ENCODE measurements around the gene SP3. TPM values are rescaled to one million over a fixed set of nuclear protein-coding genes. Genes with fewer than 3 reads are reported as not detected.

The SP3 gene
- total RNA-seq, 5 donors from 2014 or later (not counting 1 experiment from before 2014, with no cell fraction given): 107 to 150 (median 123) TPM

GRCh38 chr2:173948198-173948597, 17.0 kb downstream of the SP3 start:
- ATAC-seq (replicated peaks in 1 of 4): no peak
- CTCF ChIA-PET: interaction anchor here in 1 of 2 donors (1.7 kb wide), 1 partner anchor 14 kb away, joined by 5 read pairs; no protein-coding TSS in a partner anchor
- H3K4me1 ChIP-seq (ENCODE audit: control insufficient read depth in 1 of 2, extremely low read depth in 1 of 2, insufficient read depth in 2 of 2, low read length in 2 of 2): peaks cover 20 to 26% of the 10 kb centered on the region in 2 experiments

DNA sequence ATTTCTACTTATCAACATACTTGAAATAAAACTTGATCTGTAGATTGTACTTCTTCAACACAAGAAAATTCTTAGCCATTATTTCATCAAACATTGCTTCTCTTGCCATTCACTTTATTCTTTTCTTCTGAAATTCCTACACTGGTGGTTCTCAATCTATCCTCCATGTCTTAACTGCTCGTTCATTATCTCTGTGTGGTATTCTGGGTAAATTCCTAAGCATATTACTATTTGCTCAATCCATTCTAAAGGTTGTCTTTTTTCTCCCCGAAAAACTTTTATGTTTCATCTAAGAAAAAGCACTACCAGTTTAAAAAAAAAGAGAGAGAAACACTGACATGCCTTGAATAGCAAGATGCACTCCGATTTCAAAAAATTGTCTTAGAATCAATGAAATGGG, 18.0 kb downstream of the SP3 start:
- H3K4me1 ChIP-seq (ENCODE audit: control insufficient read depth in 1 of 2, extremely low read depth in 1 of 2, insufficient read depth in 2 of 2, low read length in 2 of 2): peaks cover 20 to 22% of the 10 kb centered on the region in 2 experiments
- DNase-seq (no peak), ATAC-seq (replicated peaks in 1 of 4) (no peak)
- no peak overlapping the region for H3K27ac ChIP-seq (ENCODE audit: low read length)
- H3K9me3 Mint-ChIP-seq: no peaks in the 10 kb centered on the region
- no CpG with 5 or more reads among the region's 3 CpGs for WGBS (ENCODE audit: insufficient coverage)
- no peaks in the 10 kb centered on the region for H3K27me3 Mint-ChIP-seq
- H3K9me3 ChIP-seq: no peaks in the 10 kb centered on the region
- H3K36me3 ChIP-seq (ENCODE audit: control insufficient read depth in 2 of 2, extremely low read depth in 1 of 2, insufficient read depth in 1 of 2, low read length in 1 of 2): no peaks in the 10 kb centered on the region
- H3K4me3 ChIP-seq (ENCODE audit: control insufficient read depth in 1 of 2, extremely low read depth in 1 of 2, low read length in 1 of 2): no peak overlapping the region
- ChIA-PET CTCF (interaction anchor here (0.7 to 1.7 kb wide), 2 partner anchors 15 to 363 kb away, joined by 5 read pairs; no protein-coding TSS in a partner anchor), POLR2A (interaction anchor here in 1 of 2 donors (0.7 kb wide), 1 partner anchor 110 kb away, joined by 4 read pairs; no protein-coding TSS in a partner anchor)
- H3K27ac Mint-ChIP-seq: peak overlapping the region; percentile 16 to 24
- peaks cover 29% of the 10 kb centered on the region for H3K36me3 Mint-ChIP-seq
- H3K27me3 ChIP-seq (replicated peaks in 1 of 2; ENCODE audit: control insufficient read depth in 2 of 2, extremely low read depth in 1 of 2, insufficient read depth in 2 of 2, low read length in 1 of 2): no peaks in the 10 kb centered on the region
- peaks cover 88 to 95% (median 90%) of the 10 kb centered on the region in 3 donors for H3K4me1 Mint-ChIP-seq
- peak overlapping the region in 1 of 3 donors; percentile 23 for H3K4me3 Mint-ChIP-seq

More at GRCh38 chr2:173948198-173948597, 17.0 kb downstream of the SP3 start:
- H3K4me3 ChIP-seq (ENCODE audit: control insufficient read depth in 1 of 2, extremely low read depth in 1 of 2, low read length in 1 of 2): no peak overlapping the region
- H3K27me3 ChIP-seq (replicated peaks in 1 of 2; ENCODE audit: control insufficient read depth in 2 of 2, extremely low read depth in 1 of 2, insufficient read depth in 2 of 2, low read length in 1 of 2): no peaks in the 10 kb centered on the region
- peaks cover 37% of the 10 kb centered on the region for H3K36me3 Mint-ChIP-seq
- DNase-seq: no peak
- peaks cover 88 to 95% (median 91%) of the 10 kb centered on the region in 3 donors for H3K4me1 Mint-ChIP-seq
- no peaks in the 10 kb centered on the region for H3K9me3 Mint-ChIP-seq
- H3K9me3 ChIP-seq: no peaks in the 10 kb centered on the region
- H3K27ac ChIP-seq (ENCODE audit: low read length): no peak overlapping the region
- peak overlapping the region in 1 of 3 donors; percentile 29 for H3K4me3 Mint-ChIP-seq
- POLR2A ChIA-PET: interaction anchor here in 1 of 2 donors (1.0 kb wide), 1 partner anchor 12 kb away, joined by 3 read pairs; no protein-coding TSS in a partner anchor
- no peak overlapping the region for H3K27ac Mint-ChIP-seq
- H3K36me3 ChIP-seq (ENCODE audit: control insufficient read depth in 2 of 2, extremely low read depth in 1 of 2, insufficient read depth in 1 of 2, low read length in 1 of 2): peaks cover 0 to 8% of the 10 kb centered on the region in 2 donors
- 83% methylated on average over 1 of the region's 2 CpGs for WGBS (ENCODE audit: insufficient coverage)
- H3K27me3 Mint-ChIP-seq: no peaks in the 10 kb centered on the region

DNA sequence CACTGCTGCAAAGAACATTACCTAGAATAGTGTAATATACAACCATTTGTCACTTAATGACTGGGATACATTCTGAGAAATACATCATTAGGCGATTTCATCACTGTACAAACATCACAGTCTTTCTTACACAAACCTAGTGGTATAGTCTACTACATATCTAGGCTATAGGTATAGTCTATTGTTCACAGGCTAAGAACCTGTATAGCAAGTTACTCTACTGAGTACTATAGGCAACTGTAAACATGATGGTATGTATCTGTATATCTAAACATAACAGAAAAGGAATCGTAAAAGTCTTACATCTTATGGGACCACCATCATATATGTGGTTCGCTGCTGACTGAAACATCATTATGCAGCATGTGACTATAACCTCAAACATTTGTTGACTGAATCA, 21.4 kb downstream of the SP3 start:
- Mint-ChIP-seq H3K4me3 (peak overlapping the region in 1 of 3 donors; percentile 12), H3K9me3 (no peaks in the 10 kb centered on the region), H3K27ac (peak overlapping the region in 1 of 2 donors; percentile 6), H3K27me3 (no peaks in the 10 kb centered on the region), H3K36me3 (peaks cover 29% of the 10 kb centered on the region), H3K4me1 (peaks cover 86 to 91% (median 90%) of the 10 kb centered on the region in 3 donors)
- DNase-seq (no peak), ATAC-seq (replicated peaks in 1 of 4) (no peak)
- POLR2A ChIA-PET: no interaction called here
- no peaks in the 10 kb centered on the region for H3K9me3 ChIP-seq
- no peak overlapping the region for H3K4me3 ChIP-seq (ENCODE audit: control insufficient read depth in 1 of 2, extremely low read depth in 1 of 2, low read length in 1 of 2)
- peaks cover 33 to 38% of the 10 kb centered on the region in 2 experiments for H3K4me1 ChIP-seq (ENCODE audit: control insufficient read depth in 1 of 2, extremely low read depth in 1 of 2, insufficient read depth in 2 of 2, low read length in 2 of 2)
- H3K27ac ChIP-seq (ENCODE audit: low read length): no peak overlapping the region
- CTCF ChIA-PET: no interaction called here
- H3K36me3 ChIP-seq (ENCODE audit: control insufficient read depth in 2 of 2, extremely low read depth in 1 of 2, insufficient read depth in 1 of 2, low read length in 1 of 2): peaks cover 0 to 3% of the 10 kb centered on the region in 2 donors
- H3K27me3 ChIP-seq (replicated peaks in 1 of 2; ENCODE audit: control insufficient read depth in 2 of 2, extremely low read depth in 1 of 2, insufficient read depth in 2 of 2, low read length in 1 of 2): no peaks in the 10 kb centered on the region
- no CpG with 5 or more reads among the region's 3 CpGs for WGBS (ENCODE audit: insufficient coverage)

DNA sequence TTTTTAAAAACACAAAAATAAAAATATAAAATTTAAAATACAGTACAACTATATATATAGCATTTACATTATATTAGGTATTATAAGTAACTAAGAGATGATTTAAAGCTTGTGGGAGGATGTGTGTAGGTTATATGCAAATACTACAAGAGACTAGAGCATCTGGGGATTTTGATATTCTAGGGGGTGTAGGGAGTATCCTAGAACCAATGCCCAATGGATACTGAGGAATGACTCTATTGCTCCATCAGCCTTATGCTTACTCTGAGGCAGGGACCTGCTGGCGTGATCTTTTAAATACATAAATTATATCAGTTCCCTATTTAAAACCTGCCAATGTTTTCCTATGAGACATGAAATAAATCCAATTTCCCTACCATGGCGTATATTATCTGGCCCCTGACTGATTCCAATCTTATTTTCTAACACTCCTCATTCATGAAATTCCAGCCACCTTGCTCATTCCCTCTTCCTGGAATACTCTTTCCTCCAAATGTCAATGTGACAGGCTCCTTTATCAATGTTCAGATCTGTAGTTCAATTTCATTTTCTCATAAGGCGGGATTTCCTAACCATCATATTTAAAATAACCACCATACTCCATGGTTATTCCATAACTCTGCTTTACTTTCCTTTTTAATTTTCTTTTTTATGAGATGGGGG, 22.2 kb downstream of the SP3 start:
- POLR2A ChIA-PET: no interaction called here
- Mint-ChIP-seq H3K4me1 (peaks cover 78 to 93% (median 90%) of the 10 kb centered on the region in 3 donors), H3K9me3 (no peaks in the 10 kb centered on the region), H3K27me3 (no peaks in the 10 kb centered on the region), H3K27ac (no peak overlapping the region), H3K4me3 (peak overlapping the region in 1 of 3 donors; percentile 65), H3K36me3 (peaks cover 29% of the 10 kb centered on the region)
- ATAC-seq (replicated peaks in 1 of 4) (no peak), DNase-seq (no peak)
- Histone ChIP-seq H3K36me3 (ENCODE audit: control insufficient read depth in 2 of 2, extremely low read depth in 1 of 2, insufficient read depth in 1 of 2, low read length in 1 of 2) (peaks cover 0 to 3% of the 10 kb centered on the region in 2 donors), H3K9me3 (no peaks in the 10 kb centered on the region), H3K27me3 (replicated peaks in 1 of 2; ENCODE audit: control insufficient read depth in 2 of 2, extremely low read depth in 1 of 2, insufficient read depth in 2 of 2, low read length in 1 of 2) (no peaks in the 10 kb centered on the region), H3K4me1 (ENCODE audit: control insufficient read depth in 1 of 2, extremely low read depth in 1 of 2, insufficient read depth in 2 of 2, low read length in 2 of 2) (peaks cover 33 to 40% of the 10 kb centered on the region in 2 experiments), H3K27ac (ENCODE audit: low read length) (no peak overlapping the region), H3K4me3 (ENCODE audit: control insufficient read depth in 1 of 2, extremely low read depth in 1 of 2, low read length in 1 of 2) (no peak overlapping the region)
- CTCF ChIA-PET: no interaction called here
- WGBS (ENCODE audit: insufficient coverage): 91% methylated on average over 1 of the region's 3 CpGs

DNA sequence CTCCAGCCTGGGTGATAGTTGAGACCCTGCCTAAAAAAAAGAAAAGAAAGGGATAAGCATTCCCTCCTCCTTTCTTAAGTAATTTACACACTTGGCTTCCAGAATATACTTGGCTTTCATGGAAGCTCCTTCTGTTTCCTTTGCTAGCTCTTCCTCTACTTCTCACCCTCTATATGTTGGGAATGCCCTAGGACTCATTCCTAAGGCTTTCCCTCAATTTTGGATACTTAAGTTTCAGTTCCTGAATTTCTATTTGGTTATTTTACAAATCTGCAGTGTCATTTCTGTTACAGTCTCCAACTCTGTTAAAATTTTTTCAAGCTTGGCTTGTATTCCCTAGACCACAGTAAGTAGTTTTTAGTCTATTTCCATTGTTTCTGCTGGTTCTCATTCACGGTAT, 23.6 kb downstream of the SP3 start:
- no peaks in the 10 kb centered on the region for H3K9me3 ChIP-seq
- ATAC-seq (replicated peaks in 1 of 4) (no peak), DNase-seq (no peak)
- Mint-ChIP-seq H3K4me1 (peaks cover 64 to 85% (median 81%) of the 10 kb centered on the region in 3 donors), H3K27ac (peak overlapping the region in 1 of 2 donors; percentile 13), H3K27me3 (no peaks in the 10 kb centered on the region), H3K9me3 (no peaks in the 10 kb centered on the region), H3K4me3 (peak overlapping the region in 2 of 3 donors; percentile 4 to 65), H3K36me3 (peaks cover 19% of the 10 kb centered on the region)
- POLR2A ChIA-PET: no interaction called here
- peaks cover 0 to 3% of the 10 kb centered on the region in 2 donors for H3K36me3 ChIP-seq (ENCODE audit: control insufficient read depth in 2 of 2, extremely low read depth in 1 of 2, insufficient read depth in 1 of 2, low read length in 1 of 2)
- H3K27me3 ChIP-seq (replicated peaks in 1 of 2; ENCODE audit: control insufficient read depth in 2 of 2, extremely low read depth in 1 of 2, insufficient read depth in 2 of 2, low read length in 1 of 2): no peaks in the 10 kb centered on the region
- H3K4me1 ChIP-seq (ENCODE audit: control insufficient read depth in 1 of 2, extremely low read depth in 1 of 2, insufficient read depth in 2 of 2, low read length in 2 of 2): peaks cover 31 to 41% of the 10 kb centered on the region in 2 experiments
- CTCF ChIA-PET: interaction anchor here in 1 of 2 donors (0.6 kb wide), 1 partner anchor 1207 kb away, joined by 3 read pairs; no protein-coding TSS in a partner anchor
- no peak overlapping the region for H3K27ac ChIP-seq (ENCODE audit: low read length)
- WGBS (ENCODE audit: insufficient coverage): no CpG with 5 or more reads among the region's 1 CpG
- H3K4me3 ChIP-seq (ENCODE audit: control insufficient read depth in 1 of 2, extremely low read depth in 1 of 2, low read length in 1 of 2): no peak overlapping the region

- POLR2A ChIA-PET: interaction anchor here in 1 of 2 donors (0.6 kb wide), 1 partner anchor 22 kb away, joined by 7 read pairs; no protein-coding TSS in a partner anchor
- DNase-seq (no peak), ATAC-seq (replicated peaks in 1 of 4) (no peak)
- no peak overlapping the region for H3K27ac ChIP-seq (ENCODE audit: low read length)
- Mint-ChIP-seq H3K27me3 (no peaks in the 10 kb centered on the region), H3K27ac (peak overlapping the region; percentile 33 to 42), H3K9me3 (no peaks in the 10 kb centered on the region), H3K36me3 (peaks cover 19% of the 10 kb centered on the region), H3K4me3 (peak overlapping the region; percentile 4 to 65 (median 22)), H3K4me1 (peaks cover 53 to 73% (median 71%) of the 10 kb centered on the region in 3 donors)
- H3K4me1 ChIP-seq (ENCODE audit: control insufficient read depth in 1 of 2, extremely low read depth in 1 of 2, insufficient read depth in 2 of 2, low read length in 2 of 2): peaks cover 29 to 39% of the 10 kb centered on the region in 2 experiments
- 93% methylated on average over 3 of the region's 5 CpGs for WGBS (ENCODE audit: insufficient coverage)
- CTCF ChIA-PET: interaction anchor here (0.6 kb wide), 2 partner anchors 46 to 1206 kb away, joined by 3 to 5 read pairs; no protein-coding TSS in a partner anchor
- peaks cover 0 to 3% of the 10 kb centered on the region in 2 donors for H3K36me3 ChIP-seq (ENCODE audit: control insufficient read depth in 2 of 2, extremely low read depth in 1 of 2, insufficient read depth in 1 of 2, low read length in 1 of 2)
- no peak overlapping the region for H3K4me3 ChIP-seq (ENCODE audit: control insufficient read depth in 1 of 2, extremely low read depth in 1 of 2, low read length in 1 of 2)
- no peaks in the 10 kb centered on the region for H3K27me3 ChIP-seq (replicated peaks in 1 of 2; ENCODE audit: control insufficient read depth in 2 of 2, extremely low read depth in 1 of 2, insufficient read depth in 2 of 2, low read length in 1 of 2)
- H3K9me3 ChIP-seq: no peaks in the 10 kb centered on the region
Observed at GRCh38 chr2:173940208-173941020, 24.8 kb downstream of the SP3 start.

All from T-cell (primary cell).